HepG2 (cell line): ENCODE measurements around the gene SNX15. TPM values are rescaled to one million over a fixed set of nuclear protein-coding genes. Genes with fewer than 3 reads are reported as not detected.

Source experiments
- ATAC-seq: fragments of 200-7000 bp; cut with Tn5 transposase; 3 replicates; pipeline ENCODE4 v1.9.1; 2020; ENCODE audit warnings: mild to moderate bottlenecking, moderate library complexity
- BruUV-seq: library from RNA; stranded (reverse); fragments of 400-500 nt; replicated peaks from 2 replicates; lab custom pipeline; 2021; lab: Mats Ljungman, UMichigan
- CTCF ChIA-PET: fragments of 300-600 bp; formaldehyde crosslinking; extraction: SDS; loops from one replicate; lab custom pipeline; 2021; ENCODE audit warnings: low total read pairs, inconsistent platforms, low intra/inter-chr PET ratio; lab: Yijun Ruan, JAX
- POLR2A ChIA-PET: fragments of 350-600 bp; sonication (Branson Sonifier 250); formaldehyde crosslinking; loops from one replicate; lab custom pipeline; 2020; ENCODE audit warnings: antibody characterized with exemption, inconsistent platforms; lab: Yijun Ruan, JAX
- DNase-seq: peaks from one replicate; pipeline ENCODE4 v3.0.0-alpha.2; 2015; ENCODE audit warnings: low spot score
- FAIRE-seq: peaks from 3 replicates; lab custom pipeline; 2011; peaks lifted over from hg19 to GRCh38; lab: Jason Lieb, UNC
- H2AFZ ChIP-seq: one replicate; pipeline ENCODE4 v1.6.1; 2011; ENCODE audit warnings: low read length, inconsistent platforms
- H3K27ac ChIP-seq: fragments of 300-600 bp; 3 replicates; pipeline ENCODE4 v1.8.0; 2011; ENCODE audit warnings: mixed run types, mild to moderate bottlenecking, mixed read lengths, low read length, inconsistent platforms; ENCODE audit not compliant: insufficient read depth; ENCODE audit errors: extremely low read length
- H3K27me3 ChIP-seq, 2 experiments: fragments of 200-600 bp in 1 of 2; 2 replicates in 1 of 2; 3 replicates in 1 of 2; pipeline versions ENCODE4 v1.6.0 to v1.8.0; 2011; ENCODE audit warnings: low read length in 2 of 2, mild to moderate bottlenecking in 2 of 2, moderate library complexity in 2 of 2, inconsistent platforms in 1 of 2; ENCODE audit not compliant: insufficient read depth in 2 of 2, control insufficient read depth in 1 of 2
- H3K36me3 ChIP-seq, 2 experiments: fragments of 200-600 bp in 1 of 2; replicated peaks in 1 of 2; 2 replicates in 1 of 2; 3 replicates in 1 of 2; pipeline versions ENCODE4 v1.5.1 to v1.8.0; 2011; ENCODE audit warnings: low read length in 2 of 2, inconsistent platforms in 1 of 2; ENCODE audit not compliant: insufficient read depth in 2 of 2, control insufficient read depth in 1 of 2
- H3K4me1 ChIP-seq: 2 replicates; pipeline ENCODE4 v1.5.1; 2012; ENCODE audit warnings: low read length, inconsistent platforms; ENCODE audit not compliant: insufficient read depth
- H3K4me2 ChIP-seq: 2 replicates; pipeline ENCODE4 v1.6.0; 2011; ENCODE audit warnings: low read depth, low read length, inconsistent platforms
- H3K4me3 ChIP-seq, 3 experiments: fragments of 200-600 bp in 1 of 3; sonication (generic), shearing (Covaris generic) in 1 of 3; replicated peaks in 1 of 3; 2 replicates each; pipeline ENCODE4 v1.5.1; 2011 to 2016; ENCODE audit warnings: low read length in 3 of 3, inconsistent platforms in 2 of 3, low read depth in 2 of 3, mild to moderate bottlenecking in 2 of 3, control low read depth in 1 of 3, mixed read lengths in 1 of 3; ENCODE audit not compliant: insufficient read depth in 1 of 3
- H3K79me2 ChIP-seq: one replicate; pipeline ENCODE4 v1.6.1; 2011; ENCODE audit warnings: low read length, inconsistent platforms; ENCODE audit not compliant: insufficient read depth
- H3K9ac ChIP-seq: 2 replicates; pipeline ENCODE4 v1.6.0; 2011; ENCODE audit warnings: mild to moderate bottlenecking, low read depth, low read length, inconsistent platforms; ENCODE audit not compliant: insufficient read depth
- H3K9me3 ChIP-seq: 2 replicates; pipeline ENCODE4 v1.5.1; 2012; ENCODE audit warnings: mild to moderate bottlenecking, low read length
- H4K20me1 ChIP-seq: 2 replicates; pipeline ENCODE4 v1.6.0; 2011; ENCODE audit warnings: inconsistent platforms, mild to moderate bottlenecking, low read length, moderate library complexity; ENCODE audit not compliant: insufficient read depth
- ADNP ChIP-seq: sonication (generic); formaldehyde crosslinking; IDR thresholded peaks from 2 replicates; pipeline ENCODE4 v1.4.0; 2020; ENCODE audit warnings: missing genetic modification reagents
- ATAD3A ChIP-seq: sonication (generic); formaldehyde crosslinking; IDR thresholded peaks from 2 replicates; pipeline ENCODE4 v1.4.0; 2020; ENCODE audit warnings: missing genetic modification reagents
- DRAP1 ChIP-seq: IDR thresholded peaks from 2 replicates; pipeline ENCODE4 v1.6.1; 2016; ENCODE audit warnings: missing genetic modification reagents, missing compliant biosample characterization
- EED ChIP-seq: sonication (generic); formaldehyde crosslinking; IDR thresholded peaks from 2 replicates; pipeline ENCODE4 v1.5.0; 2020; ENCODE audit warnings: mild to moderate bottlenecking, missing genetic modification reagents
- HOXA5 ChIP-seq: sonication (generic); formaldehyde crosslinking; IDR thresholded peaks from 2 replicates; pipeline ENCODE4 v1.4.0; 2020; ENCODE audit warnings: missing genetic modification reagents
- KAT2B ChIP-seq: fragments of 150-350 bp; IDR thresholded peaks from 2 replicates; pipeline ENCODE4 v1.6.1; 2014; ENCODE audit warnings: low read depth, low read length, borderline replicate concordance
- KDM4B ChIP-seq: sonication (generic); formaldehyde crosslinking; IDR thresholded peaks from 2 replicates; pipeline ENCODE4 v1.4.0; 2020; ENCODE audit warnings: missing genetic modification reagents
- PPARG ChIP-seq: conservative IDR thresholded peaks from 2 replicates; pipeline ENCODE4 v1.6.1; 2016; ENCODE audit warnings: missing biosample characterization, missing genetic modification reagents
- RFX3 ChIP-seq: IDR thresholded peaks from 2 replicates; pipeline ENCODE4 v1.6.1; 2016; ENCODE audit warnings: missing biosample characterization, missing genetic modification reagents
- RORA ChIP-seq: sonication (generic); formaldehyde crosslinking; IDR thresholded peaks from 2 replicates; pipeline ENCODE4 v1.5.0; 2020; ENCODE audit warnings: mild to moderate bottlenecking, missing genetic modification reagents, moderate library complexity
- SP4 ChIP-seq: sonication (generic); formaldehyde crosslinking; IDR thresholded peaks from 2 replicates; pipeline ENCODE4 v1.8.1; 2023; ENCODE audit warnings: mild to moderate bottlenecking, missing genetic modification reagents
- TARDBP ChIP-seq: sonication (generic); formaldehyde crosslinking; IDR thresholded peaks from 2 replicates; pipeline ENCODE4 v1.8.0; 2022; ENCODE audit warnings: mild to moderate bottlenecking, missing genetic modification reagents
- ZBTB8A ChIP-seq: sonication (generic); formaldehyde crosslinking; IDR thresholded peaks from 2 replicates; pipeline ENCODE4 v1.4.0; 2020; ENCODE audit warnings: mild to moderate bottlenecking, low read depth, missing genetic modification reagents, borderline replicate concordance
- ZFP36L1 ChIP-seq: sonication (generic); formaldehyde crosslinking; IDR thresholded peaks from 2 replicates; pipeline ENCODE4 v1.8.0; 2022; ENCODE audit warnings: mild to moderate bottlenecking, missing genetic modification reagents, moderate library complexity
- ZFP37 ChIP-seq: sonication (generic); formaldehyde crosslinking; IDR thresholded peaks from 2 replicates; pipeline ENCODE4 v1.4.0; 2020; ENCODE audit warnings: missing genetic modification reagents, borderline replicate concordance
- ZMYM4 ChIP-seq: sonication (generic); formaldehyde crosslinking; IDR thresholded peaks from 2 replicates; pipeline ENCODE4 v1.8.1; 2023; ENCODE audit warnings: mild to moderate bottlenecking, missing genetic modification reagents
- ZNF160 ChIP-seq: sonication (generic); formaldehyde crosslinking; IDR thresholded peaks from 2 replicates; pipeline ENCODE4 v1.8.0; 2022; ENCODE audit warnings: mild to moderate bottlenecking, inconsistent platforms, missing genetic modification reagents
- ZNF7 ChIP-seq: IDR thresholded peaks from 2 replicates; pipeline ENCODE4 v1.6.1; 2016; ENCODE audit warnings: missing biosample characterization, missing genetic modification reagents
- ZNF781 ChIP-seq: sonication (generic); formaldehyde crosslinking; IDR thresholded peaks from 2 replicates; pipeline ENCODE4 v1.5.1; 2020; ENCODE audit warnings: borderline replicate concordance, mild to moderate bottlenecking, missing genetic modification reagents; ENCODE audit errors: not compliant biosample characterization
- ZSCAN5A ChIP-seq: sonication (generic); formaldehyde crosslinking; IDR thresholded peaks from 2 replicates; pipeline ENCODE4 v1.8.0; 2022; ENCODE audit warnings: mild to moderate bottlenecking, missing genetic modification reagents, borderline replicate concordance
- WGBS: methylation state at CpG from one replicate; pipeline ENCODE4 v1.1.6; 2017; ENCODE audit warnings: low lambda C conversion rate; 5-methylcytosine and 5-hydroxymethylcytosine counted together
- in situ Hi-C: cut with HindIII; loops from 2 replicates; pipeline ENCODE4 v1.10.0; 2017; ENCODE audit warnings: low pct_unique_long_range_greater_than_20kb; ENCODE audit not compliant: extremely low pct_ligation_motif_present
- intact Hi-C: fragments of 100-400 bp; cut with micrococcal nuclease; formaldehyde crosslinking; loops from one replicate; pipeline ENCODE4 v1.10.0; 2022; ENCODE audit not compliant: unreplicated experiment
- polyA plus RNA-seq, 8 experiments: library from polyadenylated mRNA; depleted of rRNA in 3 of 8; stranded (reverse) in 7 of 8; unstranded in 1 of 8; fragments of >200 nt; fragmentation: Illumina TruSeq in 4 of 8; extraction: Trizol in 4 of 8; gene quantifications; 2 replicates each; pipeline versions ENCODE4 v1.2.1 to v1.2.3, GENCODE V29; 2011 to 2016; ENCODE audit warnings: low read depth in 4 of 8, missing spikeins in 1 of 8, mixed read lengths in 1 of 8; ENCODE audit not compliant: insufficient read depth in 1 of 8
- total RNA-seq, 5 experiments: library from RNA; depleted of rRNA; stranded (reverse); fragments of >200 nt; fragmentation: Illumina TruSeq; extraction: Trizol; gene quantifications; 2 replicates each; pipeline ENCODE4 v1.2.3, GENCODE V29; 2016; ENCODE audit warnings: low read depth in 1 of 5

The SNX15 gene
- total and polyA plus RNA-seq, 2 of the 13 experiments (the other 11 are each of a cell fraction or from before 2014, with no cell fraction given), result 19.1 to 22.6 TPM

GRCh38 chr11:65008873-65009272 lies 18.4 kb upstream of the SNX15 start:
- Histone ChIP-seq H2AFZ (no peak overlapping the region), H3K4me2 (no peak overlapping the region), H3K27ac (no peak overlapping the region), H3K9me3 (no peaks in the 10 kb centered on the region), H4K20me1 (no peaks in the 10 kb centered on the region), H3K27me3 (peaks cover 0 to 6% of the 10 kb centered on the region in 2 experiments; a peak in 2 of 5 replicates), H3K4me3 (no peak overlapping the region), H3K36me3 (no peaks in the 10 kb centered on the region), H3K79me2 (no peaks in the 10 kb centered on the region), H3K9ac (no peak overlapping the region), H3K4me1 (peaks cover 43% of the 10 kb centered on the region)
- ChIA-PET POLR2A (interaction anchor here (1.0 to 1.7 kb wide), 2 partner anchors 10 to 12 kb away, joined by 3 read pairs; partner anchors contain the start of gene BATF2), CTCF (no interaction called here)
- intact Hi-C loops (no loop called here), in situ Hi-C loops (no loop called here)
- DNase-seq (no peak), ATAC-seq (no peak), FAIRE-seq (no peak)
- WGBS, result 20% methylated on average over 2 of the region's 2 CpGs
- no TSS peak for BruUV-seq
- TF ChIP-seq ATAD3A (CRISPR knock-in tag), result no peak
- TF ChIP-seq HOXA5 (CRISPR knock-in tag), result no peak
- no peak for TF ChIP-seq ZSCAN5A (CRISPR knock-in tag)
- no peak for TF ChIP-seq DRAP1 (CRISPR knock-in tag)
- no peak for TF ChIP-seq EED (CRISPR knock-in tag)
- TF ChIP-seq TARDBP, result no peak
- no peak for TF ChIP-seq KAT2B
- TF ChIP-seq RORA (CRISPR knock-in tag), result no peak
- no peak for TF ChIP-seq KDM4B (CRISPR knock-in tag)
- no peak for TF ChIP-seq ZNF7 (CRISPR knock-in tag)
- TF ChIP-seq ADNP, result no peak
- no peak for TF ChIP-seq RFX3 (CRISPR knock-in tag)
- TF ChIP-seq ZNF160 (CRISPR knock-in tag), result no peak
- no peak for TF ChIP-seq PPARG (CRISPR knock-in tag)
- TF ChIP-seq ZMYM4, result no peak
- no peak for TF ChIP-seq SP4 (CRISPR knock-in tag)
- TF ChIP-seq ZFP37 (CRISPR knock-in tag), result no peak
- no peak for TF ChIP-seq ZFP36L1 (CRISPR knock-in tag)
- TF ChIP-seq ZBTB8A, result no peak
- no peak for TF ChIP-seq ZNF781 (CRISPR knock-in tag)
